Right kidney (tissue), 9 donors: Measurements from ENCODE around the gene GRIFIN.

Source experiments
- DNase-seq: peaks from one replicate; pipeline ENCODE4 v3.0.0-alpha.2; 2016
- long read RNA-seq, 8 donors: transcript quantifications; one replicate each; lab custom pipeline, GENCODE V29; 2026

The GRIFIN gene
- long read RNA-seq, donor 1 = 0 reads
- long read RNA-seq, donor 2 = 0 reads
- long read RNA-seq, donor 3 = 0 reads
- long read RNA-seq, donor 4 = 0 reads
- long read RNA-seq, donor 5 = 0 reads
- long read RNA-seq, donor 6 = 0 reads
- long read RNA-seq, donor 7 = 0 reads
- long read RNA-seq, donor 8 = 0 reads

DNA sequence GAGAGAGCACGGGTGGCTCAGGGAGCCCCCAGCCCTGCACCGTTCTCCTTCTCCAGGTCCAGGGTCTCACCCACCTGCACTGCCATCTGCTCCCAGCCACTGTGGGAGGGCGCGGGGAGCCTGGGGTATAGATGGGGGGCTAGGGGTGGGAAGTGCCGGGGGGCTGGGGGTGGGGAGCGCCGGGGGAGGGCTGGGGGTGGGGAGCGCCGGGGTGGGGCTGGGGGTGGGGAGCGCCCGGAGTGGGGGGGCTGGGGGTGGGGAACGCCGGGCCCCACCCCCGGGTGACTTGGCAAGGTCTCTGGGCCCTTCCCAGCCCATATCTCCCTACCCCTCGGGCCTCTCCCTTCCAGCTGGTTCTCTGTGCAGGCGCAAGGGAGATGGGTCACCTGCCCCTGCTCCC is at the start of gene GRIFIN:
TSS of gene GRIFIN (minus strand) at position 101 of the 400 bp plus-strand sequence. CDS start at position 86, 15 bp downstream.
- DNase-seq = no peak

- DNase-seq = no peak
These were observed 48.8 kb upstream of the GRIFIN start for GRCh38 chr7:2524808-2525657.

DNA sequence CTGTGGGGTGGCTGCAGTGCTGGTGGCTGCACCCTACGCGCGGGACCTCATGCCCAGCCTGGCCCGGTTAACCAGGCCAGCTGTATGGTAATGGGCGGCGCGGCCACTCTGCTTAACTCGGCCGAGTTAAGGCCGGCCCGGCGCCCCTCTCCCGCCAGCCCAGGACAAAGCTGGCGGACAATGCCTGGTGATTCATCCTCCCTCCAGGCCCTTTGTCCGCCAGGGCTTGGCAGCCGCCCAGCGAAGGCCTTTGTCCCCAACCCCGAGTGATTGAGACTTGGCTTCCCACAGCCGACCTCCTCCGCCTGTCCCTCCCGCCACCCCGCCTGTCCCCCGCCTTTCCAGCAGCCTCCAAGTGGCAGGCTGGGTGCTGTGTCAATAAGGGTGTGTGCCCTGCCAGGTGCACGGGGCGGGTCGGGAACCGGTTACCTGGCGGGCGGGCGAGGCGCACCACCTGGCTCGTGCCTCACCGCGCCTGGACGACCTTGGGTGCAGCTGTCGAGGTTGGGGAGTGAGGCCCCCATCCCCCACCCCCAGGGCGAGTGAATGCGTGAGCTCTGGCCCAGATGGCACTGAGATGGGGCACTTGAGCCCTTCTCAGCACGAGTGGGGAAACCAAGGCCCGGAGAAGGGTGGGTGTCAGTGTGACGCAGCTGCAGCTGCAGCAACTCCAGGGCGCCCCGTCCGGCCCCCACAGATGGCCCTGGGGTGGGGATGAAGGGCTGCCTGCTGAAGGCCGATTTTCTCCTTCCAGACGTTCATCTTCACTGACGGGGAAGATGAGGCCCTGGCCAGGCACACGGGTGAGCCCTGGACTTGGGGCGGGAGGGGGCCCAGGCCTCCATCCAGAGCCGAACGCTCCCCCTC is 48.0 kb upstream of the GRIFIN start:
- no peak for DNase-seq

- DNase-seq = peak; percentile 67
These were observed 47.3 kb upstream of the GRIFIN start for GRCh38 chr7:2523461-2523936.

GRCh38 chr7:2522780-2523433 is 46.7 kb upstream of the GRIFIN start:
- peak; percentile 69 for DNase-seq

DNA sequence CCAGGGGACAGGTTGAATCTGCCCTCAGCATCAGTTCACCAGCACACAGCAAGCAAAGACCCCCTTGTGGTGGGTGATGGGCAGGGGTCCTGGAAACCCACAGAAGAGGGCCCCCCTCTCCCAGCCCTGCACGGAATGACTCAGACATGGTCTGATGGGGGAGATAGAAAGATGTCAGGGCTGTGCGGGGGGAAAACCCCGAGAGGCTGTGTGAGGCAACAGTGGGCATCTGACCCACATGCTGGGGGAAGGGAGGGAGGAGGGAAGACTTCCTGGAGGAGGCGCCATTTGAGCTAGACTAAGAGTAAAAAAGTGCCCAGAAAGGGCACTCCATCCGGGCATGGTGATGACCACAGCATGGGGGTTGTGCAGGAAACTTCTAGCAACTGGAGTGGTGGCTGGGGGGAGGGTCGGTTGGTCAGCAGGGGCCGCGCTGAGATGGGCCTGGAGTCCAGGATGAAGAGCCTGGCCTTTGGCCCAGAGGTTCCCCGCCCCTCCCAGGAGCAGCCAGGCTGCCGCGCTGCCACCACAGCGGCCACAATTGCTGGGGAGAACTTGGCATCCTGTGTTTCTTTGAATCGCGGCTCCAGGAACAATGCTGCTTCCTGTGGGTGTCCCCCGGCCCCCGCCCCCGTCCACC is 45.9 kb upstream of the GRIFIN start:
- DNase-seq = no peak

DNA sequence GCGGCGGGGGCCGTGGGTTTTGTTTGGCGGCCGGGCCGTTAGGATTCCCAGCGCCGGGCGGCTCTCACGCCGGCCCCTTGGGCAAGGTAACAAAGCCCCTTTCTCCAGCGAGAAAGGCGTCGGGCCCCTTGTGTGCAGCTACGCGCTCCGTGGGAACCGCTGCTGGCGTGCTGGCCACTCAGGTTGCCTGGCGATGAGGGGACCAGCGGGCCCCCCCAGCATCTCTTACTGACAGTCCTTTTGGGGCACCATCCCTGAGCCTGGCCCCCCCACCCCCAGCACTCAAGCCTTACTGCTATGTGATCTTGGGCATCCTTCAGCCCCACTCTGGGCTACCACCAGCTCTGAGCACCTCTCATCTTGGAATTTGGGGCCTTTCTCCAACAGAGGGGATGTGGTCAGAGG is 45.1 kb upstream of the GRIFIN start:
- no peak for DNase-seq

GRCh38 chr7:2520761-2521290 is 44.6 kb upstream of the GRIFIN start:
- DNase-seq = no peak

DNA sequence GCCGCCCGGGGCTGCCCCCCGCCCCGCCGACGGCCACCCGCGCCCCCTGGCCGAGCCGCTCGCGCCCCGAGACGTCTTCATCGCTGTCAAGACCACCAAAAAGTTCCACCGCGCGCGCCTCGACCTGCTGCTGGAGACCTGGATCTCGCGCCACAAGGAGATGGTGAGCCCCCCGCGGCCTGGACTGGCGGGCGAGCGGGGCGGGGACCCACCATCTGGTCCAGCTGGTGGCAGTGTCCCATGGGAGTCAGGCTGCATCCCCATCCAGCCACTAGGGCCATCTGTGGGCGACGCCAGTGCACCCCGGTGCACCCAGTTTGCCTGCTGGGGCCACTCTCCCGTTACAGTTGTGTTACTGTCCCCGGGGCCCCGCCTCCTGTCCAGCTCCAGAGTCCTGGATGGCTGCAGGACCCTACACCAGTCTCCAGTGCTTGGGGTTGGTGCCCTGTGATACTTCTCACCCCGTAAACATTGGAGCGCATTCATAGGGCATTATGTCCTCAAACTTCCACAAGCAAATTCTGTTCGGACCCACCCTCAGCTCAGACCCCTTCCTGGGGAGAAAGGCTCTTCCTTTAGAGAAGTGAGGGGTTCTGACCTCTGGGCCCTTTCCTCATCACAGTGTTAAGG is 44.0 kb upstream of the GRIFIN start:
- no peak for DNase-seq

GRCh38 chr7:2519119-2519930 is 43.1 kb upstream of the GRIFIN start, which contains the start of gene LFNG:
LFNG (plus strand) TSS chr7:2519774; CDS start chr7:2519862, 88 bp downstream.
- DNase-seq = peak; percentile 88

DNA sequence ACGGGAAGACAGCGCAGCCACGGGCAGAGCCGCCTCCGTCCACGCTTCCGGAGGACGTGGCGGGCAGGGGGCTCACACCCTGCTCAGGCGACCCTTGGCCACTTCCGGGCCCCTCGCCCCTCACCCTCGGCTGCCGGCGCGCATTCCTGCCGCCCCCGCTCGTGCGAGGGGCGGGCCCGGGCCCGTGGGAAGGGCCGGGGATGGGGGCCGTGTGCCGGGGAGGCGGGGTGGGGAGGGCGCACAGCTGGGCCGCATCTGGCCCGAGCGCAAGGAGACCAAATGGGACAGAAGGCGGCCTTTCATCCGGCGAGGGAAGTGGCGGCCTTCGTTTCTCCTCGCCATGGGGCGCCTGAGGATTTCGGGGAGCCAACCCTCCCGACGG is 42.5 kb upstream of the GRIFIN start:
- no peak for DNase-seq

DNA sequence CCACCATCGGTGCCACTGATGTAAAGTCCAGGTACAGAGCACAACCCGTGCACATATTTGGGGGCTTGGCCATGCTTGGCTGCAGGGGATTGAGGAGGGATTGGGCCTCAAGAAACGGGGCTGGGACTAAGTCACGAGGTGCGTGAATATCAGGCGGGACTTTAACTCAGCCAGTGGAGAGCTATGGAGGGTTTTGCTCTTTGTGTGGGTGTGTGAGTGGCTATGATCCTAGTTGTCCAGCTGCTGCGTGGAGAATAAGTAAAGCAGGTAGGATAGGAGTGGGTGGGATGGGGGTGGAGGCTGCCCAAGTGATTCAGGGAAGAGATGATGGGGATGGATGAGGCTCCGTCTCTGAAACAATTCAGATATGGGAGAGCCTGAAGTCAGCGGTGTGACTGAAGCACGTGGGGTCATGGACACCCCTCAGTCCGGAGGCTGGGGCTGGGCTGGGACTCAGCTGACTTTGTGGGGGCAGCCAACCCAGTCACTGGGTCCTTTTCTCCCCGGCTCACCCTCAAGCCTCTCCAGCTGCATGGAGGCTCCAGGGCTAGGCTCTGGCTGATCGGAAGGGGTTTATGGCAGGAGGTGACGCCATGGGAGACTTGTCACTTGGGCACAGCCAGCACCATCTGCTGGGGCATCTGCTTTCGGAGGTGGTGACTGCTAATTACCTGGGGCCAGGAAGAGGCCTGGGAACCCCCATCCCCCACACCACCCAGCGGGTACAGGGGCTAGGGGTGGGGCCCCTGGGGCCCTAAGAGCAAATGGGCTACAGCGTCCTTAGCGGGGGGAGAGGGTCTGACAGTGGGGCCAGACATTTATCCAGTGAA is 41.7 kb upstream of the GRIFIN start:
- no peak for DNase-seq

GRCh38 chr7:2517026-2517425 is 40.8 kb upstream of the GRIFIN start:
- no peak for DNase-seq

- DNase-seq = no peak
These were observed 40.0 kb upstream of the GRIFIN start for GRCh38 chr7:2516194-2516555.

- DNase-seq = no peak
These were observed 39.4 kb upstream of the GRIFIN start for GRCh38 chr7:2515424-2516193.

- DNase-seq = no peak
These were observed 38.5 kb upstream of the GRIFIN start for GRCh38 chr7:2514473-2515423.

DNA sequence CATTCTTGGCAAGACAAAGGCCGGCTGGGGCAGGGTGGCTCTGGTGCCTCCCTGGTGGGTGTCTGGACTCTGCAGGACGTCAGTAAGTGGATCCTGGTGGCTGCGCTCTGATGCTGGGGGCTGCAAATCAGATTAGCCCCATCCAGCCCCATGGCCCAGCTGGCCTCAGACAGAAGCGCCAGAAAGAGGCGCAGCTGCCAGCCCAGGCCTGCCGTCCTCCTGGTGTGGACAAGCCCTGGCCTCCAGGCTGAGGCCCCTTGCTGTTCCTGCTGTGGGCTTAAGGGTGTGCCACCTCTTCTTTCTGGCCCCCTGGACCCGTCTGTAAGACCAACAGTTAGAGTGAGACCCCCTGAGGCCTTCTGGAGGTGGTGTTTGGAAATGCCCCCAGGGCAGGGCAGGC is 37.5 kb upstream of the GRIFIN start:
- no peak for DNase-seq
